ENCODE measurements around the gene PPP2R2C. TPM values are rescaled to one million over a fixed set of nuclear protein-coding genes. Genes with fewer than 3 reads are reported as not detected.

PPP2R2C gene
- total and polyA plus RNA-seq, 10 of the 15 experiments (the other 5 are each of a cell fraction or from before 2014, with no cell fraction given), result 0.13 to 0.15 TPM; not detected in 8

GRCh38 chr4:6517171-6517570 lies 44.8 kb upstream of the PPP2R2C start:
- Histone ChIP-seq H3K79me2 (ENCODE audit: control insufficient read depth, insufficient read depth, low read length) (no peaks in the 10 kb centered on the region), H3K4me2 (ENCODE audit: control insufficient read depth, insufficient read depth) (no peak overlapping the region), H4K20me1 (ENCODE audit: control insufficient read depth, insufficient read depth) (no peaks in the 10 kb centered on the region; the same call in 1 of the 2 replicates), H3K4me1 (ENCODE audit: control insufficient read depth, insufficient read depth, low read length) (no peaks in the 10 kb centered on the region), H2AFZ (ENCODE audit: control insufficient read depth, low read depth, low read length) (no peak overlapping the region), H3K9me3 (replicated peaks; ENCODE audit: control insufficient read depth, insufficient read depth, low read length) (peaks cover 2% of the 10 kb centered on the region; the same call in 1 of the 3 replicates), H3K27ac (ENCODE audit: control insufficient read depth, insufficient read depth) (no peak overlapping the region), H3K27me3 (replicated peaks in 1 of 2; ENCODE audit: control insufficient read depth in 2 of 2, insufficient read depth in 2 of 2, low read length in 1 of 2) (no peaks in the 10 kb centered on the region; a peak in 1 of 4 replicates), H3K9ac (ENCODE audit: control insufficient read depth, insufficient read depth, low read length) (no peak overlapping the region), H3K4me3 (no peak overlapping the region), H3K36me3 (ENCODE audit: control insufficient read depth in 2 of 2, insufficient read depth in 2 of 2, low read length in 1 of 2) (no peaks in the 10 kb centered on the region)
- WGBS (ENCODE audit: insufficient coverage, insufficient replicate concordance, low lambda C conversion rate, missing lambda C conversion rate), result 50% methylated on average over 2 of the region's 2 CpGs
- no peak for FAIRE-seq
- ChIA-PET CTCF (no interaction called here), RAD21 (ENCODE audit: unreplicated experiment) (no interaction called here), SMC1A (ENCODE audit: uncharacterized antibody, unreplicated experiment) (no interaction called here), POLR2A (no interaction called here)
- in situ Hi-C loops (cut with MboI), result no loop called here
- TF ChIP-seq NR2F1 (conservative IDR thresholded peaks at IDR 0.05) (no peak), PAX8 (IDR thresholded peaks at IDR 0.05) (no peak), STAT1 (conservative IDR thresholded peaks at IDR 0.05) (no peak)
- intact Hi-C loops (cut with micrococcal nuclease; ENCODE audit: unreplicated experiment), result no loop called here
- no peak for DNase-seq (ENCODE audit: low read depth, low spot score)
- no TSS peak for BruUV-seq (replicated peaks)
- no peak for ATAC-seq

- H3K4me3 ChIP-seq, result no peak overlapping the region
- H3K27me3 ChIP-seq (replicated peaks in 1 of 2; ENCODE audit: control insufficient read depth in 2 of 2, insufficient read depth in 2 of 2, low read length in 1 of 2), result no peaks in the 10 kb centered on the region; a peak in 1 of 4 replicates
- H4K20me1 ChIP-seq (ENCODE audit: control insufficient read depth, insufficient read depth), result no peaks in the 10 kb centered on the region; the same call in 1 of the 2 replicates
- RAD21 ChIA-PET (ENCODE audit: unreplicated experiment), result no interaction called here
- H3K4me1 ChIP-seq (ENCODE audit: control insufficient read depth, insufficient read depth, low read length), result no peaks in the 10 kb centered on the region
- CTCF ChIA-PET, result interaction anchor here (0.6 kb wide), 1 partner anchor 33 kb away, joined by 3 read pairs; no protein-coding TSS in a partner anchor
- H3K9me3 ChIP-seq (replicated peaks; ENCODE audit: control insufficient read depth, insufficient read depth, low read length), result peaks cover 2% of the 10 kb centered on the region; the same call in 1 of the 3 replicates
- no peaks in the 10 kb centered on the region for H3K36me3 ChIP-seq (ENCODE audit: control insufficient read depth in 2 of 2, insufficient read depth in 2 of 2, low read length in 1 of 2)
- no peak for FAIRE-seq
- no peaks in the 10 kb centered on the region for H3K79me2 ChIP-seq (ENCODE audit: control insufficient read depth, insufficient read depth, low read length)
- no peak overlapping the region for H3K4me2 ChIP-seq (ENCODE audit: control insufficient read depth, insufficient read depth)
- SMC1A ChIA-PET (ENCODE audit: uncharacterized antibody, unreplicated experiment), result no interaction called here
- no peak overlapping the region for H3K27ac ChIP-seq (ENCODE audit: control insufficient read depth, insufficient read depth)
- peak; percentile 17 for DNase-seq (ENCODE audit: low read depth, low spot score)
- no peak overlapping the region for H2AFZ ChIP-seq (ENCODE audit: control insufficient read depth, low read depth, low read length)
- WGBS (ENCODE audit: insufficient coverage, insufficient replicate concordance, low lambda C conversion rate, missing lambda C conversion rate), result 6% methylated on average over 8 of the region's 8 CpGs
- intact Hi-C loops (cut with micrococcal nuclease; ENCODE audit: unreplicated experiment) (no loop called here), in situ Hi-C loops (cut with MboI) (no loop called here)
- no peak for ATAC-seq
- TF ChIP-seq IRF5 (IDR thresholded peaks at IDR 0.05; ENCODE audit: borderline replicate concordance) (no peak), ZNF217 (IDR thresholded peaks at IDR 0.05) (no peak), ZZZ3 (IDR thresholded peaks at IDR 0.05; ENCODE audit: control insufficient read depth, insufficient read length, low read depth) (no peak), E2F4 (IDR thresholded peaks at IDR 0.05; ENCODE audit: low read depth, low read length) (no peak), GABPA (IDR thresholded peaks at IDR 0.05; ENCODE audit: low read depth) (no peak), SPI1 (IDR thresholded peaks at IDR 0.05; ENCODE audit: borderline replicate concordance, insufficient read depth, low read depth, low read length) (no peak), JUNB (IDR thresholded peaks at IDR 0.05) (no peak), SMARCA5 (IDR thresholded peaks at IDR 0.05) (no peak)
- no peak overlapping the region for H3K9ac ChIP-seq (ENCODE audit: control insufficient read depth, insufficient read depth, low read length)
- POLR2A ChIA-PET, result no interaction called here
- no TSS peak for BruUV-seq (replicated peaks)
Measured at GRCh38 chr4:6516762-6517161, 44.3 kb upstream of the PPP2R2C start.

Data from GM12878 (cell line).